ENCODE data around the gene CCNDBP1.
"Not testable (repeated sequence)": the region's sequence is repeated elsewhere in the genome, so short reads cannot be mapped to it uniquely, and the experiment has no call there.

The CCNDBP1 gene

DNA sequence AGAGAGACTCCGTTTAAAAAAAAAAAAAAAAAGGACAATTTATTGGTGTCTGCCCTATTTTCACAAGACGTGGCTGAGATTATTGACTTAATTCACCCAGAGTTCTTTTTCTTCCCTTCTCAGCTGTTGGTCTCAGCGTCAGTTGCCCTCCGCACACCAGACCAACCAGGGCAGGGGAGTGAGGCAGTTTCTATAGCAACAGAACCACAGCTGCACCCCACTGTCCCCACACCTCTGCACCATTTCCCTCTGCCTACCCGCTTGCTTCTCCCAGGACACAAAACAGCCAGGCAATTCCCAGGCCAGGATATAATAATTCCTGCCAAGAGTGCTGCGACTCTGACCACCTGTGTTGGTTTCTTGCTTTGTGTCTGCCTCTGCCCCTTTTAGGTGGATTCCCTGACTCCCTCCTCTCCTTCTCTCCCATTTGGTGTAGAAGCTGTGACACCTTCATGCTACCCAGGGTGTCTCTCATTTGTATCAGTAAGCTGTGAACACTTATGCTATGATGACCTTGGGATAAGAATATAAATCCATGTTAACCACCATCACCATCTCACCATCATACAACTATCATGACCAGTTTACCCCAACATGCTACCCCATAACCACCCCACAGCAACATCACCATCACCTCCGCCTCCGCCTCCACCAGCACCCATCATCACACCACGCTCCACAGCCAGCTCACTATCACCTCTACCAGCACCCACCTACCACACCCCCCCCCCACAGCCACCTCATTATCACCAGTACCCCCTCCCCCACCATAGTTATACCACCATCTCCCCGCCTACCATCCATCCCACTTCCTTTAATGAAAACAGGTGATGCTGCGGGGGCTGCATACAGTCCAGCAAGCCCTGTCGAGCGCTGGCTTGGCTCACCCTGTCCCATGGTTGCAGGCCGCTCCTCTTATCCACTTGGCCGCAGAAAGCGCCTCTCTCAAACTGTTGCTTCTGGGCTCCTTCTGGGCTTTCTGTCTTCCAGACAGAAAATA, 35.0 kb downstream of the CCNDBP1 start:
- no peak for DNase-seq

DNA sequence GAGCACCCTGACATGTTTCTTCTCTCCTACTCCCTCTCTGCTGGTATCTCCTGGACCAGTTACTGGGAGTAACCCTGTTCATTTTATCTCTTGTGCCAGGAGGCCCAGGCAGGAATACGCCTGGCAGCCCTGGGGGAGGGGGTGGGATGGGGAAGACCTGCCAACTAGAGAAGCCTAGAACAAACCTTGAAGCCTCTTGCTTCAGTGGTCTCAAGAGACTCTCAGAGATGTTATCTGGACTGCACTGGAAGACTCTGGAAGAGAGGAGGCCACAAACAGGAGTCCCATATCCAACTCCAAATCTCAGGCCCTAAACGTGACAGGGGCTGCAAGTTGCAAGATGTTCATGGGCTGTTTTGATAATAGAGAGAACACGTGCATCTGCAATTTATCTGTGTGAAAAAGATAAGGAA, 35.8 kb downstream of the CCNDBP1 start, which contains the start of gene EPB42:
Gene EPB42 (minus strand): TSS at position 28 of the 413 bp plus-strand sequence. CDS start 193 bp downstream, outside the sequence.
- DNase-seq, result no peak

DNA sequence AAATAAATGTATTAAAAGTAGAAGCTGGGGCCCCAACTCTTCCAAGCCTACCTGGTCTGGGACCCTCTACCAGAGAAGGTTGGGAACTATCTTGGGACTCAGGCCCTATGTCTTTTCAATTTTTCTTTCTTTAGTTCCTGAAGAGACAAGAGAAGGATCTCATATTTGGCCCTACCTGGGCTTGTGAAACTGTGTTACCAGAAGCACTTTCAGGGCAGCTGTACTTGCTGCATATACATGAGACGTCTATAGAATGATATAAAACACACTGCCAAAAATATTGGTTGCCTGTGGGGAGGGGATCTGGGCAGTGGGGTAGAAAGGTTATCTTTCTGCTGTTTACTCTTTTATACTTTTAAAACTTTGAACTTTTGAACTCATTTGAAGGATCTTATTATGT, 36.2 kb downstream of the CCNDBP1 start:
- DNase-seq, result no peak

DNA sequence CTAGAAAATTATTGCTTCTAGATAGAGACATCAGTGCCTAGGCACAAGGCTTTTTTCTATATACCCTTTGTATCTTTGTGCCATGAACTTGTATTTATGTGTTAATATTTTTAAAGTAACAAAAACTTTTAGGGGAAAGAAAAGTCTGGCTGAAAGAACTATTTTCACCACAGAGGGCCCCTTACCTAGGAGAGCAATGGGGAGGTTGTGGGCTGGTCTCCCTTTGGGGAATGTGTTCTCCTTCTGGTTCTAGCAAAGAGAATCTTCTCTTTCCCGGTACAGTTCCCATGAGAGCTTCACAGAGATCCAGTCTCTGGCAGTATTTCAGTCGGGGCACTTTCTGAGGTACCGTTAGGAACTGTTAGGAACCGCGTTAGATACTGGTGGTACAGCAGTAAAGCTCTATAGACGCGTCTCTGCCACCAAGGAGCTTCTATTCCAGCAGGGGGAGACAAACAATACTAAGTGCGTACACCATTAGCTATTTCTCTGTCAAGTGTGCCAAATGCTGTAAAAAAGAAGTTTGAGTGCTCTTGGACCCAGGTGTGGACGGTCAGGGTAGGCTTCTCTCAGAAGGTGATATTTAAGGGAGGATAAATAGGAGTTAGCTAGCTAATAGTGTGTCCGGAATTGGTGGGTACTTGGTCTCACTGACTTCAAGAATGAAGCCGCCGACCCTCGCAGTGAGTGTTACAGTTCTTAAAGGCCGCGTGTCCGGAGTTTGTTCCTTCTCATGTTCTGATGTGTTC, 40.2 kb downstream of the CCNDBP1 start:
- peak; percentile 87 for DNase-seq

DNA sequence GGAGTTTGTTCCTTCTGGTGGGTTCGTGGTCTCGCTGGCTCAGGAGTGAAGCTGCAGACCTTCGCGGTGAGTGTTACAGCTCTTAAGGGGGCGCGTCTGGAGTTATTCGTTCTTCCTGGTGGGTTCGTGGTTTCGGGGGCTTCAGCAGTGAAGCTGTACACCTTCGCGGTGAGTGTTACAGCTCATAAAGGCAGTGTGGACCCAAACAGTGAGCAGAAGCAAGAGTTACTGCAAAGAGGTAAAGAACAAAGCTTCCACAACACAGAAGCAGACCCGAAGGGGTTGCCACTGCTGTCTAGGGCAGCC, 40.7 kb downstream of the CCNDBP1 start:
- DNase-seq, result not testable (repeated sequence)

DNA sequence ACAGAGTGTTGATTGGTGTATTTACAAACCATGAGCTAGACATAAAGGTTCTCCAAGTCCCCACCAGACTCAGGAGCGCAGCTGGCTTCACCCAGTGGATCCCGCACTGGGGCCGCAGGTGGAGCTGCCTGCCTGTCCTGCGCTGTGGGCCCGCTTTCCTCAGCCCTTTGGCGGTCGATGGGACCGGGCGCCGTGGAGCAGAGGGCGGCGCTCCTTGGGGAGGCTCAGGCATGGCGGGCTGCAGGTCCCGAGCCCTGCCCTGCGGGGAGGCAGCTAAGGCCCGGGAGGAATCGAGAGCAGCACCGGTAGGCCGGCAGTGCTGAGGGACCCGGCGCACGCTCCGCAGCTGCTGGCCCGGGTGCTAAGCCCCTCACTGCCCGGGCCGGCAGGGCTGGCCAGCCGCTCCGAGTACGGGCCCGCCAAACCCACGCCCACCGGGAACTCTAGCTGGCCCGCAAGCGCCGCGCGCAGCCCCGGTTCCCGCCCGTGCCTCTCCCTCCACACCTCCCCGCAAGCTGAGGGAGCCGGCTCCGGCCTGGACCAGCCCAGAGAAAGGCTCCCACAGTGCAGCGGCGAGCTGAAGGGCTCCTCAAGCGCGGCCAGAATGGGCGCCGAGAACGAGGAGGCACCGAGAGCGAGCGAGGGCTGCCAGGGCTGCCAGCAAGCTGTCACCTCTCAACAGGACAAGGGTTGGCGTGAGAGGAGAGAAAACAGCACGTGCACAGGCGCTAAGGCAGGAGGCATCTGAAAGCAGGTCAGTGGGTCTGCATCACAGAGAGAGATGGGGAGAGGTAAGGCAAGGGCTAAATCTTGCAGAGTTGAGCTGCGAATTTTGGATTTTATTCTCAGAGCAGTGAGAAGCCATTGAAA, 41.5 kb downstream of the CCNDBP1 start:
- no peak for DNase-seq

DNA sequence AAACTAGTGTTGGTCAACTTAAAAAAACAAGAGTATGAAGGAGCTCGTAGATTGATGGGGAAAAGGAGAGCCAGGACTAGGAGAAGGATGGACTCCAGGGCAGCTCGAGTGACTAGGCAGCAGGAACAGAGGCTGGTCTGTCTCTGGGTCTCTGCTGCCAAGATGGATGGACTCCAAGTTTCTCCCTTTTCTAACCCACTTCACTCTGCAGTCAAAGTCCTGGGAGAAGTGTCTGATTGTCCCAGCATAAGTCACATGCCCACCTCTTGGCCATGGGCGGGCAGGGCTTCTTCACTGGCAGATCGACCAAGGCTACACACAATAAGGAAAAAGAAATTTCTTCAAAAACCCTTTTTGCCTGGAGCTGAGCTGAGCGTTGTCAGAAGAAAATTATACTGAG, 44.8 kb downstream of the CCNDBP1 start:
- no peak for DNase-seq

DNA sequence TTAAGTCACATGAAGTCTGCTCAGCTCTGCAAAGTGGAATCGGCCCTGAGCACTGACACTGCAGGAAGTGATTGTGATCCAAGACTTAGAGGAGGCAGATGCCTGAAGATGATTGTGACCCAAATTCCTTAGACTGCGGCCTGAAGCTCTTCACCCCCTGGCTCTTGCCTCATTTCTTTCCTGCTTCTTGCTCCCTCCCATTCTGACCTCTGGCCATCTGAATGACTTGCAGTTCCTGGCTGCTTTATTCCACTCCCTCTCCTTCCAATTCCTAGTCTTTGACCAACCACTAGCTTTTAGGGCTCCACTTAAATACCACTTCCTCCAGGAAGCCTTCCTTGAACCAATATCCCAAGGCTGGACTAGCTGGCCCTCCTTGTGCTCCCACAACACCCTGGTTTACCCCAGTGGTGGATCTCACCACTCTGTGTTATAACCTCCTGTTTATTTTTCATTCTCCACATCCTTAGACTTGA, 45.5 kb downstream of the CCNDBP1 start:
- DNase-seq, result no peak

DNA sequence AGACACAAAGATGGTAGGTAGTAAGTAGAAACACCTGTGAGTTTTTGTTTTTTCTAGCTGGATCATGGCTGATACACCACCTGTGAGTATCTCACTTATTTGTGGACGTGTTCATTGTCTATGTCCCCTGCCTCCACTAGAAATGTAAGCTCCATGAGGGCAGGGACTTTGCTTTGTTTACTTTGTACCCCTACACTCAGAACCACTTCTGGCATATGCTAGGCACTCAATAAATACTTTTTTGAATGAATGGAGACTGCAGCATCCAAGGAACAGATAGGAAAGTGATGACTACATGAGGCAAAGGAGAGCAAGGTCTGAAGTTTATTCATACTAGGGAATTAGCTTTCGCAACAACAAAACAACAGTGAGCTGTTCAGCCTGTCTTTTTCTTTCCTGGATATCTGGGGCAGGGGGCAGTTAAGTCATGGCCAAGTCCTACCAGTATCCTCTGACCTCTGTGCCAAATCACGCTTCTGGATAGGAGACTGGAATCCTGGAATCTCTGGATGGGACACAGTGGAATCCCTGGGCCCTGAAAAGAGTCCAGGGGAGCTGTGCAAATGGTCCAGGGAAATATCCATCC, 47.2 kb downstream of the CCNDBP1 start:
- no peak for DNase-seq

DNA sequence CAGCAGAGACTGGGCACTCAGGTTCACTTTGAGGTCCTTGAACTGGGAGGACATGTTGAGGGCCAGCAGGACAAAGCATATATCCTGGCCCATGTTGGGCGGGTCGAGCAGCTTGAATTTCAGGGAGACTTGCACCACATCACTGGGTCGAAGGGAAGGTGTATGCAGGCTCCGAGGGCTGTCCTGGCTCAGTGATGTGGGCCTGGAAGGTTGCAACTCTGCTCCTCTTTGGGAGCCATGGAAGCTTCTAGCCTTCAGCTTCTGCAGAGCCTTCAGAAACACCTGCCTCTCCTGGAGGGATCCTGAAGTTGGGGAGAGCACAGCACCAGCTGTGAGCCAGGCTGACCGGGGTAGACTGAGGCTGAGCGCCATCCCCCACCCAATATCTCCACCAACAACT, 50.3 kb downstream of the CCNDBP1 start:
- DNase-seq, result no peak

DNA sequence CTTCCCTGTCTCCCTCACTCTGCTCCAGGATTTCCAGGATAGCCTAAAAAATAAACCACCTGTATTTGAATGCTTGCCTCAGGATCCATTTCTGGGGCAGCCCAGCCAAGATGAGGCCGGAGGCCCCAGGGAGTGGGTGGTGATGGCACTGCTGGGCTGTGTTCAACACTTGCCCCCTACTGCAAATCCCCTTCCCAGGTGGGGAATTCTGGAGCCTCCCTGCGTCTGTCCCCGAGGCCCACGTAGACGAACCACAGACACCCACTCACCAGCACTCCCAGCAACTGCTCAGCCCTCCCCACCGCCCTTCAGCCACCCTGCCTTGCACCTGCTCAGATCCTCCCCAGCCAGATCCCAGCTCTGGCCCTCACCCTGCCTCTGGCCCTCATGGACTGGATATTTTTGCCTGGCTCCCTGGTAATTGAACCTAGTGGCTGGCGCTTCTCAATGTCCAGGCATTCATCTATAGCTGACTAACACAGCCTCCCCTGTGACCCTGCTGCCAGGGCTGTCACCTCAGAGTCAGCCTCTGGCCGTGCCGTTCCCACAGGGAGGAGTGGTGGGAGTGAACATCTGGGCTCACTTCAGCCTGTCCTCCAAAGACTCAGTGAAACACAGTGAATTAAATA, 52.8 kb downstream of the CCNDBP1 start:
- no peak for DNase-seq

DNA sequence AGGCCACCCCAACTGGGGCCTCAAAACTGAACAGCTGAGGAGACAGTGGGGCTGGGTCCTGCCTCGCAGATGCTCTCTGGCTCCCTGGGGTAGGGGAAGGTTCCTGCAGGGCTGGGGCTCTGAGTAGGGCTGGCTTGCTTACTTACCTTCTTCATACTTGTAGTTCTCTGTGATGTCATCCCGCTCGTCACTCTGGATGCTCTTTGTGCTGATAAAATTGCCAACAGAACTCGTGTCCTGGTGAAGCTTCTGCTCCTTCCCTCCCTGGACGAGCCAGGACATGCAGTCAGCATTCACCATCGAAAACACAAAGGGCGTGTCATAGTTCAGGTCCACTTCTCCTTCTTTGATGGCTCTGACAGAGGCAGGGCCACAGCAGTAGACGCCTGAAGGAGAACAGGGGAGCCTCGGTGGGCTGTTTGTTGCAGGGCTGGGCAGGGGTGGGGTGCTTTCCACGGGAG, 53.5 kb downstream of the CCNDBP1 start:
- peak; percentile 57 for DNase-seq

DNA sequence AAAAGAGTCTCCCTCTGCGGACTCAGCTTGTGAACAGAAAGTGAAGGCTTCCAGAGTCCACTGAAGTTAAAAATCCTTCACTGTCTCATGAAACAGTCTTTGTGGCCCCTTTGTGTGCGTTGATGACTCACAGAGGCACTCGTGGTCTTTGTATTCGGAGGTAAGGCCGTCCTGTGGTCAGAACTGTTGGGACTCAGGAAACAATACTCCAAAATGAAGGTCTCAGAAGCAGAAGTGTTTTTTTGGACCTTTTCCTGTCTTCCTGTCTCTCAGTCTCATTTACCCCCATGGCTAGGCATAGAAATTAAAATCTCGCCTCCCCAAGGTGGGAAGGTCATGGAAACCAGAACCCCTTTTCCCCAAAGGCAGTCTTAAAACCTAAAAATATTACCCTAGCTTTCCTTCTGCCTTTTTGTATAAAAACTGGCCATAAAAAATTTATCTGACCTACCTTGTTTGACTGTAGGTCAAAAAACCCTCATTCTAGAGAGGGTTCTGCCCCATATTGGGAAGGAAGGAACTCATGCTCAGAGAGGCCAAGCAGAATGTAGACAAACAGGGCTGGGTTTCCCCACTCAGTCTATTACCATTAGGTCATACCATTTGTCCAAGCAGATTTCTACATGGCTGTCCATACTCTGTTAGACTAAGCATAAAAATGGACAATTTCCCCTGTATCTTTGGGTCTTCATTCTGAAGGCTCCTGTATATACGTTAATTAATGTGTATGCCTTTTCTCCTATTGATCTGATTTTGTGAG, 54.7 kb downstream of the CCNDBP1 start:
- peak; percentile 48 for DNase-seq

DNA sequence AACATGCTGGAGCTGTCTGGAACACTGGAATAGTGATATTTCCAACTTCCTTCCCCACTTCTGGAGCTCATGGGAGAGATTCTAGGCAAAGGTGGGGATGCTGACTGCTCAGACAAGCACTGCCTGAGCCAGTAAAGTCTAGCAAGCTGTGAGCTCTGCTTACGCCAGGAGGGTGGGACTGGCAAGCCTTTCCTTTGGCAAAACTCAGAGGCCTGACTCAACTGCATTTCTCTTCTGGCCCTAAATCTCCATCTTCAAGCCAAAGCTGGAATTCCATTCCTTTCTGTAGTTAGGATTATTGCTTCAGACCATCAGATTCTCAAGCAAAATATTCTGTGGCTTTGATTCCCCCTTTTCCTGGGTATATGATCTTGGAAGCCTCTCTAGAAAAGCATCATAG, 55.9 kb downstream of the CCNDBP1 start:
- DNase-seq, result no peak

DNA sequence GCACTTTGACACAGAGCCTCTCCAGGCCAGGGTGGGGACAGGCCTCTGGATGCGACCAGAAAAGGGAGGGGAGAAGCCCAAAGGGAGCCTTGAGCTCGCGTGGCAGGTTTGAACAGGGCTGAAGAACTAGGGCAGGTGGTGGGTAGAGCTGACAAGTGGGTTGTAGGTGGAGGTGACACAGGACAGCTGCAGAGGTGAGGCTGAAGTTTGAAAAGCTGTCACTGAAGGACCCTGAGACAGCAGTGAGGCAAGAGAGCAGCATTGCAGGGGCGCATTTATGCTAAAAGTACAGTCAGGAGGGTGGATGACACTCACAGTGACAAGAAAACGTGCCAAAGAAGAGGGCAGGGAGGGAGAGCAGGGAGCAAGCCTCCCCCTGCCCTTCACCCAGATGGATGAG, 57.4 kb downstream of the CCNDBP1 start:
- DNase-seq, result no peak

DNA sequence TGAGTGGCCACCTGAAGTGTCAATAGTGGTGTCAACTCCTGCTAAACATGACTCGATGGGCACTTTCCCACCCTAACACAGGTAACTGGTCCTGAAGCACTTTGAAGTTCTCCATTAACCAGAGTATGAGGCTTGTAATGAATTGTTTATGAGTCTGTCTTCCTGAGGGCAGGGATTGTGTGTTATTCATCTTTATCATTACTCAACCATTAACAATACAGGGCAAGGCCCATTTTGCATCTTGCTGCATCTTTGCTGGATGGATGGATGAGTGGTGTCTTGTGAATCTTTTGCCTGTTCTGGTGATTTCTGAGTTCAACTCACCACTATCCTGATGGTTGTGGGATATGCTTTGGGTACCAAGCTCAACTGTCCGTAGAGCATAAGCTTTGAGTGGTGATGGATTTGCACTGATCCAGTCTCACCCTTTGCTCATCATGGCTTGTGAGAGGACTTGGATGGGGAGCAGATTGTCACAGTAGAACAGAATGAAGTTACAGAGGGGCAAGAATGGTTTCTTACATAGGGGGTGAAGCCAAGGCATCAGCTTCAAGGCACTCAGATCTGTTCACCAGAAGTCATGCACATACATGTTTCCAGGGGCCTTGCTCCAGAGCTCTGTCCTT, 57.9 kb downstream of the CCNDBP1 start:
- DNase-seq, result no peak

DNA sequence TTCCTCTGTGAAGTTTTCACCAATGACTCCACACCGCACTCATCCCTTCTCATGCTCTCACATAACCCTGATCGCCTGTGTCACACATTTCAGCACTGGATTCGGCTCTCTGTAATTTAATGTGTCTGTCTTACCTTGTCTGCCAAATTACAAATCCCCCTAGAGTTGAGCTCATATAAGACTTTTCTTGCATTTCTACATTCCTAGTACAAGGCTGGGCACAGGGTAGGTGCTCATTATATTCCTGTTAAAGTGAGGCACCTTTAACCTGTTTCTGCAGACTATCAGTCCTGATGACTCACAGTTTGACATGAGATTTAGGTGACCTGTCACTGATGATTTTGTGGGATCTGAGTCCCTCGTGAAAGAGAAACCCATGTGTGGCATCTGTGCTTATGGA, 58.9 kb downstream of the CCNDBP1 start:
- DNase-seq, result no peak

DNA sequence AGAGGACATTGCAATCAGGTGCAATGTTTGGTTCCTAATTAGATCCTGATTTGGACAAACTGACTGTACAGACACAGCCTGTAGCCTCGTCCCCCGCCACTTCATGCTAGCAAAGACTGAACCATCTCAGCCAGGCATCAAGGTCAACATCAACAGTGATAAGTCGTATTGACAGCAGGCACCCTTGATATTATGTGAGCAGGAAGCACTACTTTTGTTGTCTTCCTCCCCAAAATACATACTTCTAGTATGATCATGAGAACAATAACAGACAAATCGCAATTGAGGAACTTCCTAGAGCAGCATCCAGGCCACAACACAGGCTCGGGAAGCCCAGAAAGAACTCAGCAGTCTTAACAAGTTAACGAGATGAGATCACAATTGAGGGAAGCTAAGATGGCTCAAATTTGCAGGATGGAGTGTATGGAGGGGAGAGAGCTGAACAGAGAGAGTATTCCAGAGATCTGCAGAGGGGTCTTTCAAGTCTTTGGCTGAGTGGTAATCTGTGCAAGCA, 61.1 kb downstream of the CCNDBP1 start:
- DNase-seq, result no peak

All from suppressor macrophage treated with lipopolysaccharide for 4 hours (primary cell).